GM12875 (cell line): Measurements from ENCODE around the gene MAP3K4.

ENCODE experiments used
- H3K4me3 ChIP-seq: one replicate; pipeline ENCODE4 v1.5.1; 2011; ENCODE audit warnings: low read depth, low read length, control low read depth
- TF ChIP-seq, protein P1 (sequence below): IDR thresholded peaks from 2 replicates; pipeline ENCODE4 v1.5.1; 2011; ENCODE audit warnings: low read depth, mild to moderate bottlenecking, control low read depth, inconsistent platforms, low read length, moderate library complexity, borderline replicate concordance; ENCODE audit not compliant: insufficient read depth

Gene MAP3K4

DNA sequence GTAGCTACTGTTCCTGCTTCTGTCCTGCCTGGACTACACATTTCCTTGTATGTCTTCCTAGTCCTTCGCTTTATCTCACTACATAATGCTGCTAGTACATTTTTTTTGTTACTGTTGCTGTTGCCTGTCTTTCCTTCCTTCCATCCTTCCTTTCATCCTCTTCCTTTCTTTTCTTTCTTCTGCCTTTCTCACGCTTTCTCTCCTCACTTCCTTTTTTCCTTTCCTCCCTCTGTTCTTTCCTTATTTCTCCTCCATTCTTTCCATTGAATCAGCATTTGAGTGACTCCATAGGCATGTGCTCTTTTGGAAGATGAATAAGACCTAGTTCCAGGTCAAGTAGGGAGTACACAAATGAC lies 46.3 kb downstream of the MAP3K4 start:
- H3K4me3 ChIP-seq = no peak overlapping the region
- TF ChIP-seq, protein P1, sequence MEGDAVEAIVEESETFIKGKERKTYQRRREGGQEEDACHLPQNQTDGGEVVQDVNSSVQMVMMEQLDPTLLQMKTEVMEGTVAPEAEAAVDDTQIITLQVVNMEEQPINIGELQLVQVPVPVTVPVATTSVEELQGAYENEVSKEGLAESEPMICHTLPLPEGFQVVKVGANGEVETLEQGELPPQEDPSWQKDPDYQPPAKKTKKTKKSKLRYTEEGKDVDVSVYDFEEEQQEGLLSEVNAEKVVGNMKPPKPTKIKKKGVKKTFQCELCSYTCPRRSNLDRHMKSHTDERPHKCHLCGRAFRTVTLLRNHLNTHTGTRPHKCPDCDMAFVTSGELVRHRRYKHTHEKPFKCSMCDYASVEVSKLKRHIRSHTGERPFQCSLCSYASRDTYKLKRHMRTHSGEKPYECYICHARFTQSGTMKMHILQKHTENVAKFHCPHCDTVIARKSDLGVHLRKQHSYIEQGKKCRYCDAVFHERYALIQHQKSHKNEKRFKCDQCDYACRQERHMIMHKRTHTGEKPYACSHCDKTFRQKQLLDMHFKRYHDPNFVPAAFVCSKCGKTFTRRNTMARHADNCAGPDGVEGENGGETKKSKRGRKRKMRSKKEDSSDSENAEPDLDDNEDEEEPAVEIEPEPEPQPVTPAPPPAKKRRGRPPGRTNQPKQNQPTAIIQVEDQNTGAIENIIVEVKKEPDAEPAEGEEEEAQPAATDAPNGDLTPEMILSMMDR = no peak

DNA sequence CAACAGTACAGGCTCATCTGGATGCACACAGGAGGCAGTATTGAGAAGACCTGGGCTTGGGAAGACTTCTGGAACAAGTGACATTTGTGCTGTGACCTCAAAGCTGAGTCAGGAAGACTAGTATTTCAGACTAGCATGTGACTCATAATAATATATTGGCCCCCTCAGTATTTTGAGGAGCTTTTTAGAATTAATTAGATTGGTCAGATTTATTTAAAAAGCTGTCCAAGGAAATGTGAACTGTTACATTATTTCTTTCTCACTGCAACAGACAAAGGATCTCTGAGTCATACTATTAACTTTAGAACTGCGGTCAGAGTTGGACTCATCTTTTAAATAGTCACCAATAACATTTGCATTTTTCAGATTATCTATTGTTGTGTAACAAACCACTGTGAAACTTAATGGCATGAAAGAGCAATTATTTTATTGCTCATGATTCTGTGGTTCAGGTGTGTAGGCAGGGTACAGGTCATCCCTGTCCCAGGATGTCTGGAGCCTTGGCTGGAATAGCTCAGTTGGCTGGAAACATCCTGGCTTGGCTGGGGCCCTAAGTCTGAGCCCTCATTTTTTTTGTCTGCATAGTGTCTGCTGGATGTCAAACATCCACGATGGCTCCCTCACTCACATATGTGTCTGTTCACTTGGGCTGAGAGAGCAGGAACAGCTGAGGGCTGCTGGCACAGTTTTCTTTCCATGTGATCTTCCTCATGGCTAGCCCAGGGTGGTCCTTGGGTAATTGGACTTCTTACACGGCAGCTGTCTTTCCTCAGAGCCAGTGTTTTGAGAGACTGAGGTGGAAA lies 46.9 kb downstream of the MAP3K4 start:
- TF ChIP-seq, protein P1 = no peak
- H3K4me3 ChIP-seq = no peak overlapping the region

DNA sequence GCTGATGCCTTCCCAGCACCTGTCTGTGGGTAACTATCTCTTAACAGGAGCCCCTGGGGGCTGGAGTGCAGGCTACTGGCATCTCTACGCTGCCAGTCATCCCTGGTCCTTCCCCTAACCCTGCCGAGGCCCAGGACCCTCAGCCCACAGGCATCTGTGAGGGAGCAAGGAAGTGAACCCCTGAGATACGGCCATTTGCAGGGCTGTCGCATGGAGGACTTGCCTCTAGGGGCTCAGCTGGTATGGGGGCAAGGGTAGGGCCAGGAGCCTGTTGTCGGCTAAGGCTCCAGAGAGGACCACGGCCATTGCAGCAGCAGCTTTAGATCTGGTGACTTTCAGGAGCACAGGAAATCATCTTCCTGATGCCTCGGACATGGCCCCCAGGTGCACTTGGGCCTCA lies 49.7 kb downstream of the MAP3K4 start:
- H3K4me3 ChIP-seq = no peak overlapping the region
- TF ChIP-seq, protein P1 = no peak

DNA sequence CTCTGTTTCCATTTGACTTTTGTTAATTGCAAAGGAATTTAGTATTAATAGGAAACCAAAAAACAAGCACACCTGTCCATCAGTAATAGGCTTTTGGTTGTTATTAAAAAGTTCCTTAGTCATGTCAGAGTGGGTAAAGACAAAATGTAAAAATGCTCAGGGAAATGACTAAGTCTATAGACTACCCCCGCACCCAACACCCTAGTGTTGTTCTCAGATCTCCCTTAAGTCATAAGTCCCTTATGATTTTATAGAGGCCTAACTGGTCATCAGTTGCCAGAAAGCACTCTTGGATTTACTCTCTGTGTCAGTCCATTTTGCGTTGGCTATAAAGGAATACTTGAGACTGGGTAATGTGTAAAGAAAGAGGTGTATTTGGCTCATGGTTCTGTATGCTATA lies 52.8 kb downstream of the MAP3K4 start:
- H3K4me3 ChIP-seq = no peak overlapping the region
- TF ChIP-seq, protein P1 = no peak

DNA sequence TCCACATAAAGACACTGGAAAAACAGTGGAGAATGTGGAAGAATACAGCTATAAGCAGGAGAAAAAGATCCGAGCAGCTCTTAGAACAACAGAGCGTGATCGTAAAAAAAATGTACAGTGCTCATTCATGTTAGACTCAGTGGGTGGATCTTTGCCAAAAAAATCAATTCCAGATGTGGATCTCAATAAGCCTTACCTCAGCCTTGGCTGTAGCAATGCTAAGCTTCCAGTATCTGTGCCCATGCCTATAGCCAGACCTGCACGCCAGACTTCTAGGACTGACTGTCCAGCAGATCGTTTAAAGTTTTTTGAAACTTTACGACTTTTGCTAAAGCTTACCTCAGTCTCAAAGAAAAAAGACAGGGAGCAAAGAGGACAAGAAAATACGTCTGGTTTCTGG lies 57.1 kb downstream of the MAP3K4 start:
- TF ChIP-seq, protein P1 = no peak
- no peak overlapping the region for H3K4me3 ChIP-seq

DNA sequence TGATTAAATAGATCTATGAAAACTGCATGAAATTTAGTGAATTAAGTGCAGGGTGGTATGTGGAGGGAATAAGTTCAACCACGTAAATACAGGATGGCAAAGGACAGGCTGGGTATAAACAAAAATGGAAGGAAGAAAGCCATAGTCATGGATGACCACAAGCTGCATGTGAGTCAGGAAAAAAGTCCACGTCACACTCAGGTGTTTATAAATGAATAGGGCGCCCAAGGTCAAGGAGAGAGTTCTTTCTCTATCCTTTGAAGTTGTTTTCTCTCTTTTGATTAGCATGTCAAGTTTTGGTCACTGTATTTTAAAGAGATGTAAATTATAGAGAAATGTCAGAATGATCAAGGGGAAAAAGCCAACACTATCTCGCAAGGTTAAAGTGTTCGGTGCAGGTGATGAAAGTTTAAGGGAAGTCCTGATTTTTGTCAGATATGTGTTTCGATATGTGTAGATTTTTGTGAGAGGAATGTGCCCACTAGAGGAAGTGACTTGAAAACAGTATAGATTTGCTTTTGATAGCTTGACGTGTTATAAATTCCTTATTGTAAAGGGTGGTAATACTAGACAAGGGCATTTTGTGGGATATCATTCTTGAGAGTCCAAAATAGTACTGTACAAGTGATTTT lies 58.7 kb downstream of the MAP3K4 start:
- no peak overlapping the region for H3K4me3 ChIP-seq
- TF ChIP-seq, protein P1 = no peak

DNA sequence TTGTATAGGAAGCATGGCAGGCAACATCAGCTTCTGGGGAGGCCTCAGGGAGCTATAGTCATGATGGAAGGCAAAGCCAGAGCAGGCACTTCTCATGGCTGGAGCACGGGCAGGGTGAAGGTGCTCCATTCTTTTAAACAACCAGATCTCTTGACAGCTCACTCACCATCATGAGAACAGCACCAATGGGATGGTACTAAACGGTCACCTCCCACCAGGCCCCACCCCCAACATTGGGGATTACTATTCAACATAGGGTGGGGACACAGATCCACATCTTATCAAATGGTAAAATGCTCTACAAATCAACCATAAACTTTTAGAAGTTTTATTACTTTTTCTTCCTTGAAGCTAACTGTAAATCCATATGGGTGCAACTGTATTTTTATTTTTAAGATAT lies 61.5 kb downstream of the MAP3K4 start:
- TF ChIP-seq, protein P1 = no peak

More for the DNA sequence above, 61.5 kb downstream of the MAP3K4 start:
- no peak overlapping the region for H3K4me3 ChIP-seq
